DND-41 (cell line): ENCODE data around the gene CHRM3.

Source experiments
- ATAC-seq: fragments of 200-7000 bp; cut with Tn5 transposase; 3 replicates; pipeline ENCODE4 v1.9.1; 2021; ENCODE audit warnings: low read depth; ENCODE audit not compliant: insufficient read depth
- DNase-seq: peaks from one replicate; pipeline ENCODE4 v3.0.0-alpha.2; 2020
- H2AFZ ChIP-seq: 2 replicates; pipeline ENCODE4 v1.6.0; 2012; ENCODE audit warnings: low read depth, low read length
- H3K27ac ChIP-seq: 2 replicates; pipeline ENCODE4 v1.5.1; 2012; ENCODE audit warnings: low read length, inconsistent platforms
- H3K27me3 ChIP-seq: fragments of 200-600 bp; sonication (generic); 2 replicates; pipeline ENCODE4 v1.6.0; 2012; ENCODE audit warnings: low read length, mild to moderate bottlenecking, inconsistent platforms; ENCODE audit not compliant: insufficient read depth, poor library complexity
- H3K36me3 ChIP-seq: 2 replicates; pipeline ENCODE4 v1.5.1; 2012; ENCODE audit warnings: low read length, inconsistent platforms; ENCODE audit not compliant: insufficient read depth
- H3K4me1 ChIP-seq: 2 replicates; pipeline ENCODE4 v1.5.1; 2012; ENCODE audit warnings: mild to moderate bottlenecking, low read length; ENCODE audit not compliant: insufficient read depth
- H3K4me2 ChIP-seq: 2 replicates; pipeline ENCODE4 v1.6.0; 2012; ENCODE audit warnings: mild to moderate bottlenecking, moderate library complexity, low read length, inconsistent platforms; ENCODE audit not compliant: insufficient read depth
- H3K4me3 ChIP-seq, 2 experiments: fragments of 200-600 bp in 1 of 2; shearing (Covaris generic) in 1 of 2; 2 replicates each; pipeline ENCODE4 v1.5.1; 2012 to 2016; ENCODE audit warnings: inconsistent platforms in 2 of 2, low read length in 2 of 2, mild to moderate bottlenecking in 2 of 2, low read depth in 1 of 2, moderate library complexity in 1 of 2
- H3K79me2 ChIP-seq: 2 replicates; pipeline ENCODE4 v1.6.0; 2012; ENCODE audit warnings: low read length, inconsistent platforms; ENCODE audit not compliant: insufficient read depth
- H3K9ac ChIP-seq: 2 replicates; pipeline ENCODE4 v1.6.0; 2012; ENCODE audit warnings: low read depth, mild to moderate bottlenecking, inconsistent platforms, low read length, moderate library complexity
- H3K9me3 ChIP-seq: 2 replicates; pipeline ENCODE4 v1.5.1; 2012; ENCODE audit warnings: low read length, moderate library complexity, mild to moderate bottlenecking, inconsistent platforms; ENCODE audit not compliant: insufficient read depth, severe bottlenecking
- H4K20me1 ChIP-seq: 2 replicates; pipeline ENCODE4 v1.6.0; 2012; ENCODE audit warnings: low read length; ENCODE audit not compliant: insufficient read depth
- CTCF ChIP-seq: IDR thresholded peaks from 2 replicates; pipeline ENCODE4 v1.5.1; 2012; ENCODE audit warnings: borderline replicate concordance, low read length, moderate library complexity, mild to moderate bottlenecking; ENCODE audit not compliant: poor library complexity, severe bottlenecking; ENCODE audit errors: extremely low read depth
- EZH2 ChIP-seq: IDR thresholded peaks from 3 replicates; pipeline ENCODE4 v1.6.1; 2012; ENCODE audit warnings: borderline replicate concordance, low read depth, mild to moderate bottlenecking, moderate library complexity, low read length, inconsistent platforms; ENCODE audit not compliant: severe bottlenecking

CHRM3 gene

DNA sequence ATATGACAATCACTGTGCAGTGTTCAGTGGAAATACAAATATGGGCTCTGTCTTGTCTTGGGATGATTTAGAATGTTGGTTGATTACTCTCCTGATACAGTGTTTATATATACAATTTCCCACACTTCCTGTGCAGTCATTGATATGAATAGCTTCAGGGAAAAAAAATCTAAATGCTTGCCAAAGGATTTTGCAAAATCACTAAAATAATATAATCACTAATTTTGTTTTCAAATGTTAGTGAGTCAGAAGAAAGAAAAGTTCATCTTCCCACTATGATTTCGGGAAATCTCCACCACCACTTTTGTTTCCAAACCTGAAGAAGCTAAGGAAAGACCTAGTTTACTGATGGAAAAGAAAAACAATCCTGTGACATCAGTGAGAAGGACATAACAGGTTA is 32.1 kb upstream of the CHRM3 start:
- DNase-seq, result no peak
- no peaks in the 10 kb centered on the region for H3K27me3 ChIP-seq
- no peaks in the 10 kb centered on the region for H4K20me1 ChIP-seq
- H3K9me3 ChIP-seq, result no peaks in the 10 kb centered on the region
- TF ChIP-seq EZH2, result no peak
- no peak for TF ChIP-seq CTCF
- no peaks in the 10 kb centered on the region for H3K36me3 ChIP-seq
- H3K9ac ChIP-seq, result no peak overlapping the region
- no peaks in the 10 kb centered on the region for H3K79me2 ChIP-seq
- H3K4me1 ChIP-seq, result no peaks in the 10 kb centered on the region
- H3K4me2 ChIP-seq, result no peak overlapping the region
- H3K4me3 ChIP-seq, result no peak overlapping the region
- no peak for ATAC-seq
- H3K27ac ChIP-seq, result no peak overlapping the region
- H2AFZ ChIP-seq, result no peak overlapping the region

DNA sequence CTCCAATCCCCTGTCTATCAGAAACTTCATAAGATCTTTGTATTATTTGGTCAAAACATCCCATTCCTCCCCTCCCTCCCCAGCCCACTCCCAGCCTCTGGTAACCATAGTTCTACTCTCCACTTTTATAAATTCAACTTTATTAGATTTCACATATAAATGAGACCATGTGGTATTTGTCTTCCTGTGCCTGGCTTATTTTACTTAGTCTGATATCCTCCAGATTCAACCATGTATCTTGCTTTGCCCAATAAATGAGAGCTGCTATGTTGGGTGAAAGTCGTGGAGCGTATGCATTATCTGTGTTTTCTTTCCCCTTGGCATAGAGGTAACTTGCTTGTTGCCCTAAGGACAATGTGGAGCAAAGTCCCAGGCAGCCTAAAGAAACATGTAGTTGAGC is 28.5 kb upstream of the CHRM3 start:
- Histone ChIP-seq H3K9ac (no peak overlapping the region), H3K27ac (no peak overlapping the region), H2AFZ (no peak overlapping the region), H3K36me3 (no peaks in the 10 kb centered on the region), H3K4me3 (no peak overlapping the region), H3K79me2 (no peaks in the 10 kb centered on the region), H4K20me1 (no peaks in the 10 kb centered on the region), H3K9me3 (no peaks in the 10 kb centered on the region), H3K4me2 (no peak overlapping the region), H3K27me3 (no peaks in the 10 kb centered on the region), H3K4me1 (no peaks in the 10 kb centered on the region)
- ATAC-seq (no peak), DNase-seq (no peak)
- no peak for TF ChIP-seq EZH2

DNA sequence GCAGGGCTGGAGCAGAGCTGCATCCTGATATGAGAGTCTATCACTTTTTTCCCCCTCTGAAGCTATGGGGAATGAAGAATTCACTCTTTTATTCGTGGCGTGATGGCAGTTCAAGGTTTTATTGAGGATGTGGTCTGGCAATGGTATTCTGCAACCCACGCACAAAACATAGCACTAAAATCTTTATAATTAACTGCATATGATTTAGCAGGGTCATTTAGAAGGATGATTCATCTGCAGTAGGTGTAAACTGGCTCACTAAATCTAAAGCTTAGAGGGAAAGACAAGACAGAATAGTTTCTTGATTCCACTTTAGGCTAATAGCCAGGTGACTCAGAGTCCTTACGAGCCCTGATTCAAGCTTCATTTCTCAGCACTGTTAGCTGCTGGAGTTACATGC is 25.0 kb upstream of the CHRM3 start:
- no peak for DNase-seq
- ATAC-seq, result no peak
- TF ChIP-seq EZH2 (no peak), CTCF (no peak)

GRCh38 chr1:239363930-239364329 is 22.4 kb upstream of the CHRM3 start:
- no peaks in the 10 kb centered on the region for H3K79me2 ChIP-seq
- no peaks in the 10 kb centered on the region for H3K36me3 ChIP-seq
- H3K4me1 ChIP-seq, result no peaks in the 10 kb centered on the region
- no peak overlapping the region for H3K27ac ChIP-seq
- no peak overlapping the region for H3K4me2 ChIP-seq
- H4K20me1 ChIP-seq, result no peaks in the 10 kb centered on the region
- H3K9ac ChIP-seq, result no peak overlapping the region
- no peak for DNase-seq
- no peak overlapping the region for H2AFZ ChIP-seq
- TF ChIP-seq CTCF, result no peak
- no peak for TF ChIP-seq EZH2
- no peak for ATAC-seq
- H3K4me3 ChIP-seq, result no peak overlapping the region
- no peaks in the 10 kb centered on the region for H3K9me3 ChIP-seq
- no peaks in the 10 kb centered on the region for H3K27me3 ChIP-seq

More for the DNA sequence above, 25.0 kb upstream of the CHRM3 start:
- H3K4me3 ChIP-seq, result no peak overlapping the region
- no peaks in the 10 kb centered on the region for H4K20me1 ChIP-seq
- no peaks in the 10 kb centered on the region for H3K79me2 ChIP-seq
- no peak overlapping the region for H3K27ac ChIP-seq
- H3K9ac ChIP-seq, result no peak overlapping the region
- no peaks in the 10 kb centered on the region for H3K9me3 ChIP-seq
- no peaks in the 10 kb centered on the region for H3K4me1 ChIP-seq
- no peak overlapping the region for H3K4me2 ChIP-seq
- no peak overlapping the region for H2AFZ ChIP-seq
- no peaks in the 10 kb centered on the region for H3K27me3 ChIP-seq
- no peaks in the 10 kb centered on the region for H3K36me3 ChIP-seq
